ENCODE data around the gene OVCH1. TPM values are rescaled to one million over a fixed set of nuclear protein-coding genes. Genes with fewer than 3 reads are reported as not detected.
"Not testable (repeated sequence)": the region's sequence is repeated elsewhere in the genome, so short reads cannot be mapped to it uniquely, and the experiment has no call there.

The OVCH1 gene
- total and polyA plus RNA-seq, 4 experiments from 2014 or later, result not detected

- peaks cover 10 to 18% of the 10 kb centered on the region in 2 donors for H3K27me3 Mint-ChIP-seq
- Histone ChIP-seq H3K36me3 (ENCODE audit: insufficient read depth, low read length) (no peaks in the 10 kb centered on the region), H3K4me1 (ENCODE audit: insufficient read depth, low read length) (no peaks in the 10 kb centered on the region), H3K4me3 (ENCODE audit: low read length in 2 of 2) (no peak overlapping the region), H3K27ac (ENCODE audit: low read depth, low read length) (no peak overlapping the region), H3K9me3 (ENCODE audit: control insufficient read depth in 1 of 2, low read length in 2 of 2) (no peaks in the 10 kb centered on the region), H3K27me3 (ENCODE audit: insufficient read depth, low read length) (no peaks in the 10 kb centered on the region)
- ChIA-PET POLR2A (ENCODE audit: partially characterized antibody) (interaction anchor here (1.6 kb wide), 1 partner anchor 71 kb away, joined by 4 read pairs; the partner anchor contains the start of gene ERGIC2), CTCF (ENCODE audit: partially characterized antibody) (no interaction called here)
- no peaks in the 10 kb centered on the region for H3K36me3 Mint-ChIP-seq
- H3K9me3 Mint-ChIP-seq, result peaks cover 0 to 3% (median 0%) of the 10 kb centered on the region in 8 donors
- no peak overlapping the region for H3K27ac Mint-ChIP-seq
- no peak overlapping the region for H3K4me3 Mint-ChIP-seq
- intact Hi-C loops (cut with micrococcal nuclease), result no loop called here
- no peak for DNase-seq
- peaks cover 0 to 2% (median 0%) of the 10 kb centered on the region in 4 donors for H3K4me1 Mint-ChIP-seq
Observed at GRCh38 chr12:29451888-29452287, 45.6 kb downstream of the OVCH1 start.

- Histone ChIP-seq H3K4me1 (ENCODE audit: insufficient read depth, low read length) (no peaks in the 10 kb centered on the region), H3K36me3 (ENCODE audit: insufficient read depth, low read length) (no peaks in the 10 kb centered on the region), H3K4me3 (ENCODE audit: low read length in 2 of 2) (no peak overlapping the region), H3K27me3 (ENCODE audit: insufficient read depth, low read length) (no peaks in the 10 kb centered on the region), H3K9me3 (ENCODE audit: control insufficient read depth in 1 of 2, low read length in 2 of 2) (no peaks in the 10 kb centered on the region), H3K27ac (ENCODE audit: low read depth, low read length) (no peak overlapping the region)
- intact Hi-C loops (cut with micrococcal nuclease), result no loop called here
- DNase-seq, result no peak
- peaks cover 0 to 3% (median 0%) of the 10 kb centered on the region in 8 donors for H3K9me3 Mint-ChIP-seq
- H3K27ac Mint-ChIP-seq, result no peak overlapping the region
- H3K4me1 Mint-ChIP-seq, result peaks cover 0 to 2% (median 0%) of the 10 kb centered on the region in 4 donors
- H3K4me3 Mint-ChIP-seq, result no peak overlapping the region
- H3K36me3 Mint-ChIP-seq, result no peaks in the 10 kb centered on the region
- CTCF ChIA-PET (ENCODE audit: partially characterized antibody), result interaction anchor here (1.3 kb wide), 1 partner anchor 16 kb away, joined by 4 read pairs; no protein-coding TSS in a partner anchor
- POLR2A ChIA-PET (ENCODE audit: partially characterized antibody), result no interaction called here
- H3K27me3 Mint-ChIP-seq, result peaks cover 7 to 13% of the 10 kb centered on the region in 2 donors
Observed at GRCh38 chr12:29448157-29448556, 49.3 kb downstream of the OVCH1 start.

GRCh38 chr12:29447285-29447975 lies 50.1 kb downstream of the OVCH1 start:
- POLR2A ChIA-PET (ENCODE audit: partially characterized antibody), result no interaction called here
- no peak for DNase-seq
- H3K4me3 ChIP-seq (ENCODE audit: low read length in 2 of 2), result no peak overlapping the region
- peaks cover 7 to 11% of the 10 kb centered on the region in 2 donors for H3K27me3 Mint-ChIP-seq
- H3K27me3 ChIP-seq (ENCODE audit: insufficient read depth, low read length), result no peaks in the 10 kb centered on the region
- no peak overlapping the region for H3K4me3 Mint-ChIP-seq
- H3K27ac ChIP-seq (ENCODE audit: low read depth, low read length), result no peak overlapping the region
- intact Hi-C loops (cut with micrococcal nuclease), result no loop called here
- H3K9me3 ChIP-seq (ENCODE audit: control insufficient read depth in 1 of 2, low read length in 2 of 2), result no peaks in the 10 kb centered on the region
- CTCF ChIA-PET (ENCODE audit: partially characterized antibody), result interaction anchor here (1.3 kb wide), 1 partner anchor 15 kb away, joined by 4 read pairs; no protein-coding TSS in a partner anchor
- H3K36me3 ChIP-seq (ENCODE audit: insufficient read depth, low read length), result no peaks in the 10 kb centered on the region
- H3K4me1 ChIP-seq (ENCODE audit: insufficient read depth, low read length), result no peaks in the 10 kb centered on the region
- no peaks in the 10 kb centered on the region for H3K36me3 Mint-ChIP-seq
- no peak overlapping the region for H3K27ac Mint-ChIP-seq
- peaks cover 0 to 2% (median 0%) of the 10 kb centered on the region in 4 donors for H3K4me1 Mint-ChIP-seq
- H3K9me3 Mint-ChIP-seq, result peaks cover 0 to 3% (median 0%) of the 10 kb centered on the region in 8 donors

- no peak overlapping the region for H3K4me3 Mint-ChIP-seq
- no peak overlapping the region for H3K4me3 ChIP-seq (ENCODE audit: low read length in 2 of 2)
- H3K27ac Mint-ChIP-seq, result no peak overlapping the region
- no peaks in the 10 kb centered on the region for H3K4me1 Mint-ChIP-seq
- peaks cover 6 to 11% of the 10 kb centered on the region in 2 donors for H3K27me3 Mint-ChIP-seq
- CTCF ChIA-PET (ENCODE audit: partially characterized antibody), result no interaction called here
- intact Hi-C loops (cut with micrococcal nuclease), result no loop called here
- peaks cover 0 to 16% (median 4%) of the 10 kb centered on the region in 8 donors for H3K9me3 Mint-ChIP-seq
- H3K27ac ChIP-seq (ENCODE audit: low read depth, low read length), result no peak overlapping the region
- H3K36me3 ChIP-seq (ENCODE audit: insufficient read depth, low read length), result no peaks in the 10 kb centered on the region
- H3K9me3 ChIP-seq (ENCODE audit: control insufficient read depth in 1 of 2, low read length in 2 of 2), result no peaks in the 10 kb centered on the region
- H3K36me3 Mint-ChIP-seq, result no peaks in the 10 kb centered on the region
- no peak for DNase-seq
- H3K27me3 ChIP-seq (ENCODE audit: insufficient read depth, low read length), result no peaks in the 10 kb centered on the region
- H3K4me1 ChIP-seq (ENCODE audit: insufficient read depth, low read length), result no peaks in the 10 kb centered on the region
- POLR2A ChIA-PET (ENCODE audit: partially characterized antibody), result no interaction called here
Observed at GRCh38 chr12:29439506-29439905, 58.0 kb downstream of the OVCH1 start.

- Histone ChIP-seq H3K27me3 (ENCODE audit: insufficient read depth, low read length) (no peaks in the 10 kb centered on the region), H3K4me3 (ENCODE audit: low read length in 2 of 2) (no peak overlapping the region), H3K9me3 (ENCODE audit: control insufficient read depth in 1 of 2, low read length in 2 of 2) (no peaks in the 10 kb centered on the region), H3K27ac (ENCODE audit: low read depth, low read length) (no peak overlapping the region), H3K4me1 (ENCODE audit: insufficient read depth, low read length) (no peaks in the 10 kb centered on the region), H3K36me3 (ENCODE audit: insufficient read depth, low read length) (no peaks in the 10 kb centered on the region)
- H3K4me3 Mint-ChIP-seq, result no peak overlapping the region
- no peaks in the 10 kb centered on the region for H3K36me3 Mint-ChIP-seq
- H3K9me3 Mint-ChIP-seq, result peaks cover 0 to 16% (median 4%) of the 10 kb centered on the region in 8 donors
- intact Hi-C loops (cut with micrococcal nuclease), result no loop called here
- peaks cover 6 to 11% of the 10 kb centered on the region in 2 donors for H3K27me3 Mint-ChIP-seq
- ChIA-PET POLR2A (ENCODE audit: partially characterized antibody) (no interaction called here), CTCF (ENCODE audit: partially characterized antibody) (no interaction called here)
- no peak overlapping the region for H3K27ac Mint-ChIP-seq
- no peak for DNase-seq
- no peaks in the 10 kb centered on the region for H3K4me1 Mint-ChIP-seq
Observed at GRCh38 chr12:29438752-29439408, 58.6 kb downstream of the OVCH1 start.

GRCh38 chr12:29437575-29437974 lies 59.9 kb downstream of the OVCH1 start:
- H3K9me3 Mint-ChIP-seq, result peaks cover 0 to 16% (median 4%) of the 10 kb centered on the region in 8 donors
- DNase-seq, result no peak
- H3K4me3 Mint-ChIP-seq, result no peak overlapping the region
- no peaks in the 10 kb centered on the region for H3K4me1 ChIP-seq (ENCODE audit: insufficient read depth, low read length)
- ChIA-PET CTCF (ENCODE audit: partially characterized antibody) (interaction anchor here (0.6 kb wide), 1 partner anchor 1369 kb away, joined by 3 read pairs; no protein-coding TSS in a partner anchor), POLR2A (ENCODE audit: partially characterized antibody) (no interaction called here)
- no peak overlapping the region for H3K27ac ChIP-seq (ENCODE audit: low read depth, low read length)
- intact Hi-C loops (cut with micrococcal nuclease), result no loop called here
- H3K9me3 ChIP-seq (ENCODE audit: control insufficient read depth in 1 of 2, low read length in 2 of 2), result no peaks in the 10 kb centered on the region
- no peaks in the 10 kb centered on the region for H3K27me3 ChIP-seq (ENCODE audit: insufficient read depth, low read length)
- no peak overlapping the region for H3K4me3 ChIP-seq (ENCODE audit: low read length in 2 of 2)
- H3K36me3 Mint-ChIP-seq, result no peaks in the 10 kb centered on the region
- H3K27ac Mint-ChIP-seq, result no peak overlapping the region
- H3K27me3 Mint-ChIP-seq, result peaks cover 6 to 16% of the 10 kb centered on the region in 2 donors
- H3K36me3 ChIP-seq (ENCODE audit: insufficient read depth, low read length), result no peaks in the 10 kb centered on the region
- H3K4me1 Mint-ChIP-seq, result no peaks in the 10 kb centered on the region

- H3K27ac ChIP-seq (ENCODE audit: low read depth, low read length); intact Hi-C loops (cut with micrococcal nuclease); H3K27me3 ChIP-seq (ENCODE audit: insufficient read depth, low read length); DNase-seq; H3K36me3 ChIP-seq (ENCODE audit: insufficient read depth, low read length); H3K27ac Mint-ChIP-seq; H3K4me3 ChIP-seq (ENCODE audit: low read length in 2 of 2); H3K4me1 Mint-ChIP-seq; H3K4me3 Mint-ChIP-seq; H3K9me3 ChIP-seq (ENCODE audit: control insufficient read depth in 1 of 2, low read length in 2 of 2); POLR2A ChIA-PET (ENCODE audit: partially characterized antibody); H3K36me3 Mint-ChIP-seq; H3K4me1 ChIP-seq (ENCODE audit: insufficient read depth, low read length): not testable (repeated sequence)
- H3K9me3 Mint-ChIP-seq, result peaks cover 0 to 16% (median 4%) of the 10 kb centered on the region in 8 donors
- H3K27me3 Mint-ChIP-seq, result peaks cover 11 to 21% of the 10 kb centered on the region in 2 donors
- CTCF ChIA-PET (ENCODE audit: partially characterized antibody), result interaction anchor here (0.6 kb wide), 1 partner anchor 1369 kb away, joined by 3 read pairs; no protein-coding TSS in a partner anchor
Observed at GRCh38 chr12:29436815-29437214, 60.7 kb downstream of the OVCH1 start.

All from CD4-positive, alpha-beta memory T cell (primary cell).